WTC11 (cell line): ENCODE measurements around the gene UMODL1. TPM values are rescaled to one million over a fixed set of nuclear protein-coding genes. Genes with fewer than 3 reads are reported as not detected.

ENCODE experiments used
- ATAC-seq: fragments of 200-7000 bp; cut with Tn5 transposase; 2 replicates; pipeline ENCODE4 v1.10.0; 2021; ENCODE audit warnings: mild to moderate bottlenecking, moderate library complexity
- CTCF ChIA-PET: fragments of 300-600 bp; sonication (Branson Sonifier 250); formaldehyde crosslinking; loops from one replicate; lab custom pipeline; 2021; ENCODE audit warnings: antibody characterized with exemption; lab: Charles Lee
- POLR2A ChIA-PET: fragments of 350-600 bp; sonication (Branson Sonifier 250); formaldehyde crosslinking; loops from one replicate; lab custom pipeline; 2021; ENCODE audit warnings: antibody characterized with exemption; lab: Charles Lee
- DNase-seq: peaks from one replicate; pipeline ENCODE4 v3.0.0; 2021; ENCODE audit warnings: low spot score
- H3K27ac Mint-ChIP-seq: 2 replicates; pipeline ENCODE4 v1.8.0; 2021; ENCODE audit warnings: mixed read lengths
- H3K27me3 Mint-ChIP-seq: 2 replicates; pipeline ENCODE4 v1.8.0; 2021; ENCODE audit warnings: low read depth, mild to moderate bottlenecking, moderate library complexity, mixed read lengths
- H3K36me3 Mint-ChIP-seq: 2 replicates; pipeline ENCODE4 v1.8.0; 2021; ENCODE audit warnings: mixed read lengths
- H3K4me1 Mint-ChIP-seq: 2 replicates; pipeline ENCODE4 v1.8.0; 2022; ENCODE audit warnings: mixed read lengths
- H3K4me3 Mint-ChIP-seq: 2 replicates; pipeline ENCODE4 v1.8.0; 2021; ENCODE audit warnings: mild to moderate bottlenecking, moderate library complexity, mixed read lengths
- H3K9me3 Mint-ChIP-seq: 2 replicates; pipeline ENCODE4 v1.8.0; 2021; ENCODE audit warnings: mixed read lengths
- CBFB ChIP-seq: sonication (generic); formaldehyde crosslinking; IDR thresholded peaks from 2 replicates; pipeline ENCODE4 v1.8.1; 2022; ENCODE audit warnings: mild to moderate bottlenecking, low read depth, missing genetic modification reagents
- ETV6 ChIP-seq: sonication (generic); formaldehyde crosslinking; IDR thresholded peaks from 2 replicates; pipeline ENCODE4 v1.8.1; 2022; ENCODE audit warnings: mild to moderate bottlenecking, missing genetic modification reagents
- GABPB1 ChIP-seq: sonication (generic); formaldehyde crosslinking; IDR thresholded peaks from 2 replicates; pipeline ENCODE4 v1.8.1; 2023; ENCODE audit warnings: mild to moderate bottlenecking, missing genetic modification reagents
- GTF2I ChIP-seq: fragments of 250-450 bp; sonication (Bioruptor Pico); conservative IDR thresholded peaks from 2 replicates; pipeline ENCODE4 v1.4.0; 2021; ENCODE audit warnings: mild to moderate bottlenecking
- NFATC4 ChIP-seq: fragments of 250-450 bp; sonication (Bioruptor Pico); IDR thresholded peaks from 2 replicates; pipeline ENCODE4 v1.9.0; 2021; ENCODE audit warnings: mild to moderate bottlenecking
- PRRX2 ChIP-seq: fragments of 250-450 bp; sonication (Bioruptor Pico); IDR thresholded peaks from 2 replicates; pipeline ENCODE4 v1.8.0; 2021; ENCODE audit warnings: mild to moderate bottlenecking
- RELA ChIP-seq: sonication (generic); formaldehyde crosslinking; IDR thresholded peaks from 2 replicates; pipeline ENCODE4 v1.8.1; 2022; ENCODE audit warnings: missing genetic modification reagents, mild to moderate bottlenecking, borderline replicate concordance
- total RNA-seq: library from RNA; stranded (reverse); gene quantifications from 3 replicates; pipeline ENCODE4 v1.2.3, GENCODE V29; 2021
- TF ChIP-seq, protein P1 (sequence below): sonication (generic); formaldehyde crosslinking; IDR thresholded peaks from 2 replicates; pipeline ENCODE4 v1.8.1; 2023; ENCODE audit warnings: mild to moderate bottlenecking, missing genetic modification reagents, moderate library complexity
- TF ChIP-seq, protein P2 (sequence below): sonication (generic); formaldehyde crosslinking; conservative IDR thresholded peaks from 2 replicates; pipeline ENCODE4 v1.8.1; 2023; ENCODE audit warnings: mild to moderate bottlenecking, low read depth, missing genetic modification reagents, moderate library complexity
- TF ChIP-seq, protein P3 (sequence below): fragments of 250-450 bp; sonication (Bioruptor Pico); IDR thresholded peaks from 2 replicates; pipeline ENCODE4 v1.9.0; 2021; ENCODE audit warnings: mild to moderate bottlenecking
- TF ChIP-seq, protein P4 (sequence below): fragments of 250-450 bp; sonication (Bioruptor Pico); IDR thresholded peaks from 2 replicates; pipeline ENCODE4 v1.8.0; 2021; ENCODE audit warnings: mild to moderate bottlenecking
- TF ChIP-seq, protein P5 (sequence below): sonication (generic); formaldehyde crosslinking; IDR thresholded peaks from 2 replicates; pipeline ENCODE4 v1.8.0; 2023; ENCODE audit warnings: mild to moderate bottlenecking, missing genetic modification reagents

Gene UMODL1
- total RNA-seq, 1 experiment from 2014 or later, result not detected

DNA sequence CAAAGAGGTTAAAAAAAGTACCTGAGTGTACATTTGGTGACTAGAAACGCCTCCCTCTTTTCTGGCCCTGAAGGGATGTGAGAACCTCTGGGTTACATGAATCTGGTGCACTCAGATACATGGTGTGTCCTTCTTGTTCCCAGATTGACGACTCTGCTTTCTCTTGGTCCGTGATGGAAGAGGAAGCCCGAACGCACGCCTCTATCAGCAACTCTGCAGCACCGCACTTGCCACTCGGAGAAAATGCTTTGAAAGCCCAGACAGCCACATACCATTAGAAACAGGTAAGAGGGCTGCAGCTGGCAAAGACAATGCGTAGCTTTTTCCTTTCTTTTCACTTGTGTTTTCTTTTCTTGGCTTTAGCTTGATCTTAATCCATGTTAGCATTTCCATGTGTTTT, 39.9 kb upstream of the UMODL1 start:
- ChIA-PET CTCF (interaction anchor here (1.3 kb wide), 1 partner anchor 77 kb away, joined by 3 read pairs; no protein-coding TSS in a partner anchor), POLR2A (interaction anchor here (1.1 kb wide), 1 partner anchor 18 kb away, joined by 3 read pairs; no protein-coding TSS in a partner anchor)
- no peaks in the 10 kb centered on the region for H3K27me3 Mint-ChIP-seq
- no peak overlapping the region for H3K27ac Mint-ChIP-seq
- DNase-seq (no peak), ATAC-seq (no peak)
- no peak overlapping the region for H3K4me3 Mint-ChIP-seq
- no peak for TF ChIP-seq GTF2I (CRISPR knock-in tag)
- TF ChIP-seq, protein P1, sequence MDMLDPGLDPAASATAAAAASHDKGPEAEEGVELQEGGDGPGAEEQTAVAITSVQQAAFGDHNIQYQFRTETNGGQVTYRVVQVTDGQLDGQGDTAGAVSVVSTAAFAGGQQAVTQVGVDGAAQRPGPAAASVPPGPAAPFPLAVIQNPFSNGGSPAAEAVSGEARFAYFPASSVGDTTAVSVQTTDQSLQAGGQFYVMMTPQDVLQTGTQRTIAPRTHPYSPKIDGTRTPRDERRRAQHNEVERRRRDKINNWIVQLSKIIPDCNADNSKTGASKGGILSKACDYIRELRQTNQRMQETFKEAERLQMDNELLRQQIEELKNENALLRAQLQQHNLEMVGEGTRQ (CRISPR knock-in tag), result no peak
- TF ChIP-seq, protein P2, sequence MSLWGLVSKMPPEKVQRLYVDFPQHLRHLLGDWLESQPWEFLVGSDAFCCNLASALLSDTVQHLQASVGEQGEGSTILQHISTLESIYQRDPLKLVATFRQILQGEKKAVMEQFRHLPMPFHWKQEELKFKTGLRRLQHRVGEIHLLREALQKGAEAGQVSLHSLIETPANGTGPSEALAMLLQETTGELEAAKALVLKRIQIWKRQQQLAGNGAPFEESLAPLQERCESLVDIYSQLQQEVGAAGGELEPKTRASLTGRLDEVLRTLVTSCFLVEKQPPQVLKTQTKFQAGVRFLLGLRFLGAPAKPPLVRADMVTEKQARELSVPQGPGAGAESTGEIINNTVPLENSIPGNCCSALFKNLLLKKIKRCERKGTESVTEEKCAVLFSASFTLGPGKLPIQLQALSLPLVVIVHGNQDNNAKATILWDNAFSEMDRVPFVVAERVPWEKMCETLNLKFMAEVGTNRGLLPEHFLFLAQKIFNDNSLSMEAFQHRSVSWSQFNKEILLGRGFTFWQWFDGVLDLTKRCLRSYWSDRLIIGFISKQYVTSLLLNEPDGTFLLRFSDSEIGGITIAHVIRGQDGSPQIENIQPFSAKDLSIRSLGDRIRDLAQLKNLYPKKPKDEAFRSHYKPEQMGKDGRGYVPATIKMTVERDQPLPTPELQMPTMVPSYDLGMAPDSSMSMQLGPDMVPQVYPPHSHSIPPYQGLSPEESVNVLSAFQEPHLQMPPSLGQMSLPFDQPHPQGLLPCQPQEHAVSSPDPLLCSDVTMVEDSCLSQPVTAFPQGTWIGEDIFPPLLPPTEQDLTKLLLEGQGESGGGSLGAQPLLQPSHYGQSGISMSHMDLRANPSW (CRISPR knock-in tag), result no peak
- TF ChIP-seq NFATC4 (CRISPR knock-in tag), result no peak
- TF ChIP-seq CBFB, result no peak
- no peak for TF ChIP-seq ETV6 (CRISPR knock-in tag)
- TF ChIP-seq, protein P3, sequence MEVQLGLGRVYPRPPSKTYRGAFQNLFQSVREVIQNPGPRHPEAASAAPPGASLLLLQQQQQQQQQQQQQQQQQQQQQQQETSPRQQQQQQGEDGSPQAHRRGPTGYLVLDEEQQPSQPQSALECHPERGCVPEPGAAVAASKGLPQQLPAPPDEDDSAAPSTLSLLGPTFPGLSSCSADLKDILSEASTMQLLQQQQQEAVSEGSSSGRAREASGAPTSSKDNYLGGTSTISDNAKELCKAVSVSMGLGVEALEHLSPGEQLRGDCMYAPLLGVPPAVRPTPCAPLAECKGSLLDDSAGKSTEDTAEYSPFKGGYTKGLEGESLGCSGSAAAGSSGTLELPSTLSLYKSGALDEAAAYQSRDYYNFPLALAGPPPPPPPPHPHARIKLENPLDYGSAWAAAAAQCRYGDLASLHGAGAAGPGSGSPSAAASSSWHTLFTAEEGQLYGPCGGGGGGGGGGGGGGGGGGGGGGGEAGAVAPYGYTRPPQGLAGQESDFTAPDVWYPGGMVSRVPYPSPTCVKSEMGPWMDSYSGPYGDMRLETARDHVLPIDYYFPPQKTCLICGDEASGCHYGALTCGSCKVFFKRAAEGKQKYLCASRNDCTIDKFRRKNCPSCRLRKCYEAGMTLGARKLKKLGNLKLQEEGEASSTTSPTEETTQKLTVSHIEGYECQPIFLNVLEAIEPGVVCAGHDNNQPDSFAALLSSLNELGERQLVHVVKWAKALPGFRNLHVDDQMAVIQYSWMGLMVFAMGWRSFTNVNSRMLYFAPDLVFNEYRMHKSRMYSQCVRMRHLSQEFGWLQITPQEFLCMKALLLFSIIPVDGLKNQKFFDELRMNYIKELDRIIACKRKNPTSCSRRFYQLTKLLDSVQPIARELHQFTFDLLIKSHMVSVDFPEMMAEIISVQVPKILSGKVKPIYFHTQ, result no peak
- no peak for TF ChIP-seq PRRX2 (CRISPR knock-in tag)
- no peak for TF ChIP-seq RELA (CRISPR knock-in tag)
- TF ChIP-seq, protein P4, sequence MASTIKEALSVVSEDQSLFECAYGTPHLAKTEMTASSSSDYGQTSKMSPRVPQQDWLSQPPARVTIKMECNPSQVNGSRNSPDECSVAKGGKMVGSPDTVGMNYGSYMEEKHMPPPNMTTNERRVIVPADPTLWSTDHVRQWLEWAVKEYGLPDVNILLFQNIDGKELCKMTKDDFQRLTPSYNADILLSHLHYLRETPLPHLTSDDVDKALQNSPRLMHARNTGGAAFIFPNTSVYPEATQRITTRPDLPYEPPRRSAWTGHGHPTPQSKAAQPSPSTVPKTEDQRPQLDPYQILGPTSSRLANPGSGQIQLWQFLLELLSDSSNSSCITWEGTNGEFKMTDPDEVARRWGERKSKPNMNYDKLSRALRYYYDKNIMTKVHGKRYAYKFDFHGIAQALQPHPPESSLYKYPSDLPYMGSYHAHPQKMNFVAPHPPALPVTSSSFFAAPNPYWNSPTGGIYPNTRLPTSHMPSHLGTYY (CRISPR knock-in tag), result no peak
- no peaks in the 10 kb centered on the region for H3K4me1 Mint-ChIP-seq
- peaks cover 10% of the 10 kb centered on the region for H3K9me3 Mint-ChIP-seq
- H3K36me3 Mint-ChIP-seq, result no peaks in the 10 kb centered on the region

DNA sequence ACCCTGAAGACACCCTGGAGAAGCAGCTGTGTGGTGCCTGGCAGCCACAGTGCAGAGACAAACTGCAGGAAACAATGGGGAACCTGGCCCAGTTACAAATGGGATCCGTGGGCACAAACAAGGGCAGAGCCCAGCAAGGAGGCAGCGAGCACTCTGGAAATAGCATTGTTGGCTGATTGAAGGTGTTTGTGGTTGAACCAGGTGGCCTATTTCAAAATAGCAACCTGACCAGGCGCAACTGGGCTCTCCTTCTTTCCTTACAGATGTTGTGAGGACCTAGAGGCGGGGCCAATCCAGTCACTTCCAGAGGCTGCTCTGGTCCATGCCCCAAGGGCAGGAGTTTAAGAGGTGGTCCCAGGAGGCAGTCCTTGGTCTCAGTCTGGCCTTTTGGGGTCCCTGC, 39.3 kb upstream of the UMODL1 start:
- H3K27me3 Mint-ChIP-seq, result no peaks in the 10 kb centered on the region
- no peaks in the 10 kb centered on the region for H3K36me3 Mint-ChIP-seq
- no peak overlapping the region for H3K27ac Mint-ChIP-seq
- no peak overlapping the region for H3K4me3 Mint-ChIP-seq
- DNase-seq (no peak), ATAC-seq (no peak)
- CTCF ChIA-PET, result interaction anchor here (1.0 to 1.3 kb wide), 2 partner anchors 26 to 76 kb away, joined by 3 read pairs; no protein-coding TSS in a partner anchor
- H3K4me1 Mint-ChIP-seq, result no peaks in the 10 kb centered on the region
- H3K9me3 Mint-ChIP-seq, result peaks cover 16% of the 10 kb centered on the region
- TF ChIP-seq NFATC4 (CRISPR knock-in tag), result no peak
- TF ChIP-seq GABPB1 (CRISPR knock-in tag), result no peak
- TF ChIP-seq, protein P5, sequence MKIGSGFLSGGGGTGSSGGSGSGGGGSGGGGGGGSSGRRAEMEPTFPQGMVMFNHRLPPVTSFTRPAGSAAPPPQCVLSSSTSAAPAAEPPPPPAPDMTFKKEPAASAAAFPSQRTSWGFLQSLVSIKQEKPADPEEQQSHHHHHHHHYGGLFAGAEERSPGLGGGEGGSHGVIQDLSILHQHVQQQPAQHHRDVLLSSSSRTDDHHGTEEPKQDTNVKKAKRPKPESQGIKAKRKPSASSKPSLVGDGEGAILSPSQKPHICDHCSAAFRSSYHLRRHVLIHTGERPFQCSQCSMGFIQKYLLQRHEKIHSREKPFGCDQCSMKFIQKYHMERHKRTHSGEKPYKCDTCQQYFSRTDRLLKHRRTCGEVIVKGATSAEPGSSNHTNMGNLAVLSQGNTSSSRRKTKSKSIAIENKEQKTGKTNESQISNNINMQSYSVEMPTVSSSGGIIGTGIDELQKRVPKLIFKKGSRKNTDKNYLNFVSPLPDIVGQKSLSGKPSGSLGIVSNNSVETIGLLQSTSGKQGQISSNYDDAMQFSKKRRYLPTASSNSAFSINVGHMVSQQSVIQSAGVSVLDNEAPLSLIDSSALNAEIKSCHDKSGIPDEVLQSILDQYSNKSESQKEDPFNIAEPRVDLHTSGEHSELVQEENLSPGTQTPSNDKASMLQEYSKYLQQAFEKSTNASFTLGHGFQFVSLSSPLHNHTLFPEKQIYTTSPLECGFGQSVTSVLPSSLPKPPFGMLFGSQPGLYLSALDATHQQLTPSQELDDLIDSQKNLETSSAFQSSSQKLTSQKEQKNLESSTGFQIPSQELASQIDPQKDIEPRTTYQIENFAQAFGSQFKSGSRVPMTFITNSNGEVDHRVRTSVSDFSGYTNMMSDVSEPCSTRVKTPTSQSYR, result no peak
- POLR2A ChIA-PET, result interaction anchor here (1.1 kb wide), 1 partner anchor 17 kb away, joined by 3 read pairs; no protein-coding TSS in a partner anchor
